NCI-H2227 (cell line): ENCODE measurements around the gene PTPN6.

Source experiments
- DNase-seq: peaks from one replicate; lab custom pipeline; 2025; ENCODE audit not compliant: unreplicated experiment; lab: John Stamatoyannopoulos, UW

PTPN6 gene

GRCh38 chr12:6921996-6922946 is 28.9 kb upstream of the PTPN6 start:
- DNase-seq = no peak

DNA sequence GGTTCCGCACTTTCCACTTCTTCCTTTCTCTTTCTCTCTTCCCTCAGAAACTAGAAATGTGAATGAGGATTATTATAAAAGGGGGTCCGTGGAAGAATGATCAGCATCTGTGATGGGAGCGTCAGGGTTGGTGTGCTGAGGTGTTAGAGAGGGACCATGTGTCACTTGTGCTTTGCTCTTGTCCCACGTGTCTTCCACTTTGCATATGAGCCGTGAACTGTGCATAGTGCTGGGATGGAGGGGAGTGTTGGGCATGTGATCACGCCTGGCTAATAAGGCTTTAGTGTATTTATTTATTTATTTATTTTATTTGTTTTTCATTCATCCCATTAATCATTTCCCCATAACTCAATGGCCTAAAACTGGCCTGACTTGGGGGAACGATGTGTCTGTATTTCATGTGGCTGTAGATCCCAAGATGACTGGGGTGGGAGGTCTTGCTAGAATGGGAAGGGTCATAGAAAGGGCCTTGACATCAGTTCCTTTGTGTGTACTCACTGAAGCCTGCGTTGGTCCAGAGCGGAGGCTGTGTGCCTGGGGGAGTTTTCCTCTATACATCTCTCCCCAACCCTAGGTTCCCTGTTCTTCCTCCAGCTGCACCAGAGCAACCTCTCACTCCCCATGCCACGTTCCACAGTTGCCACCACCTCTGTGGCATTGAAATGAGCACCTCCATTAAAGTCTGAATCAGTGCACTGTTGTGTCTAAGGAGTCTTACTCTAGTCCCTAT is 28.0 kb upstream of the PTPN6 start:
- DNase-seq = no peak

- no peak for DNase-seq
These were observed 27.3 kb upstream of the PTPN6 start for GRCh38 chr12:6923851-6924250.

DNA sequence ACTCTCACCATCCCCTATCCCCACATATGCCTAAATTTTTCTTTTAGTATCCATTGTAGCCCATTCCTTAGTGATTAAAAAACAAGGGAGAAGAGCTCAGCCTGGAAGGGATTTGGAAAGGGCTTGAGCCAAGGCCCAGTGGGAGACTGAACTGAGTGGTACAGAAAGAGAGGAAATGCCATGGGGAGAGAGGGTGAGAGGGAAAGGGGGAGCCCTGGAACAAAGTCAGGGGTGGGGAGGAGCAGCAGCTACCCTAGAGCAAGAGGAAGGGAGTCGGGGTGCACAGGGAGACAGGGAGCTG is 26.0 kb upstream of the PTPN6 start:
- no peak for DNase-seq

GRCh38 chr12:6925540-6926279 is 25.4 kb upstream of the PTPN6 start:
- peak; percentile 32 for DNase-seq

DNA sequence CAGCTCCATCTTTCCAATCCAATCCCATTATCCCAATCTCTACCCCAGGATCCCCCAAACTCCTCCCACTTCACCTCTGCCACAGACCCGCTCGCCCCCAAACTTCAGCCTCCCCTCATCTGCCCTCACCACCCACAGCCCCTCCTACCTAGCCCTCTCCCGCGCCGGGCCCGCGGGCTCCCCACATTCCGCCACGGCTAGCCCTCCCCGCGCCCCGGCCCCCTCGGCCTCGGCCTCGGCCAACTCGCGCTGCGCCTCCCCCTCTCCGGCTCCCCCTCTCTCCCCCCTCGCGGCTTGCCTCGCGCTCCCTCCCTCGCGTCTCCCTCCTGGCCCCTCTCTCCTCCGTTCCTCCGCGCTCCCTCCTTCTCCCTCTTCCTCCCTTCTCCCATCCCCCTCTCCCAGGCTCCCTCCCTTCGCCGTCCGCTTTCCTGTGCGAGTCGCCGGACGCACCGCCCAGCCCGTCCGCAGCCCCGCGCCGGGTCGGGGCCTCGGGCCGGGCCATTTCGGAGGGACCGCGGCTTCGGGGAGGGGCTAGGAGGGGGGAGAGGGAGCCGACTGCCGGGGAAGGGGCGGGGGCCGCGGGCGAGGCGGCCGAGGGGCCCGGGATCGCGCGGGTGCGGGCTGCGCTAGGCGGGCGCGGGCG is 23.7 kb upstream of the PTPN6 start, which contains the start of gene ATN1:
ATN1 (plus strand) TSS at position 581 of the 643 bp plus-strand sequence. CDS start 6,043 bp downstream, outside the sequence.
- DNase-seq = peak; percentile 74

- no peak for DNase-seq
These were observed 23.0 kb upstream of the PTPN6 start for GRCh38 chr12:6928022-6928702.

- DNase-seq = no peak
These were observed 22.3 kb upstream of the PTPN6 start for GRCh38 chr12:6928703-6929407.

- DNase-seq = no peak
These were observed 21.4 kb upstream of the PTPN6 start for GRCh38 chr12:6929466-6930452.

DNA sequence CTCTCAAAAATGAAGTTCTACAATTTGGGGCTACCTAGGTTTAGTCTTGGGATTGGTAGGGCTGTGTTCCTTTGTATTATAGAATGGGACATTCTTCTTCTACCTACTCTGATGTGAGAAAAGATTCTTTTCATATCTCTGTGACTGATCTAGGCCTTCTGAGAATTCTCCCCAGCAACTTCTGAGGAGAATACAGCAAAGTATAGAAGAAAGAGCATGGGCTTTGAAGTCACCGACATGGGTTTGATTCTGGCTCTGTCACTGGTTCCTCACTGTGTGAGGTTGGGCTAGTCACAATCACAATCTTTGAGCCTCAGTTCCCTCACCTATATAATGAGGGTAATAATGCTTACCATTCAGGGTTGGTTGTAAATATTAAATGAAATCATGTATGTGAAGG is 18.4 kb upstream of the PTPN6 start:
- DNase-seq = no peak

- no peak for DNase-seq
These were observed 17.0 kb upstream of the PTPN6 start for GRCh38 chr12:6934110-6934509.

DNA sequence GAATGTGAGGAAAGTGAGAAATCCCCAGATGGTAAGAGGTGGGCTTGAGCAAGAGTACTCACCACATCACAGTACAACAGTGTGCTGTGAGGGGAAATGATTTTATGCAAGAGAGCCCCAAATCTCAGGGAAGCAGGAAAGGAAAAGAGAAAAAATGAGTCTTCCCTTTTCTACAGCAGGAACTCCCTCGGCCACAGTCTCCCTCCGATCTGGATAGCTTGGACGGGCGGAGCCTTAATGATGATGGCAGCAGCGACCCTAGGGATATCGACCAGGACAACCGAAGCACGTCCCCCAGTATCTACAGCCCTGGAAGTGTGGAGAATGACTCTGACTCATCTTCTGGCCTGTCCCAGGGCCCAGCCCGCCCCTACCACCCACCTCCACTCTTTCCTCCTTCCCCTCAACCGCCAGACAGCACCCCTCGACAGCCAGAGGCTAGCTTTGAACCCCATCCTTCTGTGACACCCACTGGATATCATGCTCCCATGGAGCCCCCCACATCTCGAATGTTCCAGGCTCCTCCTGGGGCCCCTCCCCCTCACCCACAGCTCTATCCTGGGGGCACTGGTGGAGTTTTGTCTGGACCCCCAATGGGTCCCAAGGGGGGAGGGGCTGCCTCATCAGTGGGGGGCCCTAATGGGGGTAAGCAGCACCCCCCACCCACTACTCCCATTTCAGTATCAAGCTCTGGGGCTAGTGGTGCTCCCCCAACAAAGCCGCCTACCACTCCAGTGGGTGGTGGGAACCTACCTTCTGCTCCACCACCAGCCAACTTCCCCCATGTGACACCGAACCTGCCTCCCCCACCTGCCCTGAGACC is 15.6 kb upstream of the PTPN6 start:
- no peak for DNase-seq

DNA sequence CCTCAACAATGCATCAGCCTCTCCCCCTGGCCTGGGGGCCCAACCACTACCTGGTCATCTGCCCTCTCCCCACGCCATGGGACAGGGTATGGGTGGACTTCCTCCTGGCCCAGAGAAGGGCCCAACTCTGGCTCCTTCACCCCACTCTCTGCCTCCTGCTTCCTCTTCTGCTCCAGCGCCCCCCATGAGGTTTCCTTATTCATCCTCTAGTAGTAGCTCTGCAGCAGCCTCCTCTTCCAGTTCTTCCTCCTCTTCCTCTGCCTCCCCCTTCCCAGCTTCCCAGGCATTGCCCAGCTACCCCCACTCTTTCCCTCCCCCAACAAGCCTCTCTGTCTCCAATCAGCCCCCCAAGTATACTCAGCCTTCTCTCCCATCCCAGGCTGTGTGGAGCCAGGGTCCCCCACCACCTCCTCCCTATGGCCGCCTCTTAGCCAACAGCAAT is 14.9 kb upstream of the PTPN6 start:
- no peak for DNase-seq

- peak; percentile 33 for DNase-seq
These were observed 14.3 kb upstream of the PTPN6 start for GRCh38 chr12:6936636-6937480.

- peak; percentile 95 for DNase-seq
These were observed 13.4 kb upstream of the PTPN6 start for GRCh38 chr12:6937481-6938352.
